ENCODE data around the gene TUSC2. TPM values are rescaled to one million over a fixed set of nuclear protein-coding genes. Genes with fewer than 3 reads are reported as not detected.

The TUSC2 gene
- total and polyA plus RNA-seq, 12 donors: 23.7 to 59.1 (median 27.0) TPM

GRCh38 chr3:50275141-50275995 lies 52.7 kb downstream of the TUSC2 start:
- TF ChIP-seq CTCF (IDR thresholded peaks at IDR 0.05): no peak
- Histone ChIP-seq H3K4me3 (no peak overlapping the region), H3K36me3 (peaks cover 0 to 8% (median 0%) of the 10 kb centered on the region in 9 donors), H3K27me3 (peaks cover 0 to 47% (median 10%) of the 10 kb centered on the region in 7 donors), H3K9me3 (no peaks in the 10 kb centered on the region), H3K4me1 (peaks cover 6 to 59% (median 36%) of the 10 kb centered on the region in 9 donors), H3K27ac (no peak overlapping the region)
- intact Hi-C loops (cut with DNase I): loop anchor here in 4 of 10 donors (2.0 to 10.0 kb wide), 3 partner anchors 49 to 151 kb away; no protein-coding TSS in a partner anchor
- WGBS, 2 donors: 33 to 43% methylated on average over 64 to 65 of the region's 65 CpGs
- no peak for ATAC-seq
- peak in 1 of 2 donors; percentile 17 for DNase-seq

Other genes with a start within 250 kb of the TUSC2 start
- gene RBM5, start 239.3 kb downstream of the TUSC2 start, total RNA-seq: 10 to 100 TPM; 46.9 to 67.0 (median 56.8) TPM
- 10 to 100 TPM; 30.2 to 86.3 TPM for gene RBM5, start 239.3 kb downstream of the TUSC2 start, polyA plus RNA-seq
- 10 to 100 TPM in 5 of 10 donors, 1 to 10 TPM in 5; 5.1 to 37.2 (median 10.2) TPM for gene SEMA3F, start 172.9 kb downstream of the TUSC2 start, total RNA-seq
- gene SEMA3F, start 172.9 kb downstream of the TUSC2 start, polyA plus RNA-seq: 10 to 100 TPM; 15.1 to 21.3 TPM
- not detected for gene GNAT1, start 136.6 kb downstream of the TUSC2 start, total RNA-seq
- not detected for gene GNAT1, start 136.6 kb downstream of the TUSC2 start, polyA plus RNA-seq
- 10 to 100 TPM in 7 of 10 donors, 1 to 10 TPM in 3; 6.2 to 16.4 (median 11.2) TPM for gene SLC38A3, start 123.0 kb downstream of the TUSC2 start, total RNA-seq
- gene SLC38A3, start 123.0 kb downstream of the TUSC2 start, polyA plus RNA-seq: 10 to 100 TPM in 1 of 2 donors, 1 to 10 TPM in 1; 1.4 to 11.8 TPM
- 100 to 1,000 TPM; 112 to 270 (median 146) TPM for gene GNAI2, start 92.0 kb downstream of the TUSC2 start, total RNA-seq
- gene GNAI2, start 92.0 kb downstream of the TUSC2 start, polyA plus RNA-seq: 100 to 1,000 TPM; 107 to 171 TPM
- 10 to 100 TPM; 14.9 to 28.8 (median 21.9) TPM for gene SEMA3B, start 59.1 kb downstream of the TUSC2 start, total RNA-seq
- 10 to 100 TPM; 21.2 to 46.7 TPM for gene SEMA3B, start 59.1 kb downstream of the TUSC2 start, polyA plus RNA-seq
- 10 to 100 TPM; 13.2 to 45.2 (median 33.2) TPM for gene LSMEM2, start 49.1 kb downstream of the TUSC2 start, total RNA-seq
- gene LSMEM2, start 49.1 kb downstream of the TUSC2 start, polyA plus RNA-seq: 10 to 100 TPM in 1 of 2 donors, 1 to 10 TPM in 1; 1.9 to 26.3 TPM
- gene IFRD2, start 35.8 kb downstream of the TUSC2 start, total RNA-seq: 10 to 100 TPM; 45.3 to 96.2 (median 54.1) TPM
- 100 to 1,000 TPM in 1 of 2 donors, 10 to 100 TPM in 1; 88.1 to 123 TPM for gene IFRD2, start 35.8 kb downstream of the TUSC2 start, polyA plus RNA-seq
- gene HYAL3, start 28.8 kb downstream of the TUSC2 start, total RNA-seq: 1 to 10 TPM in 8 of 10 donors, under 1 TPM in 2; 0.80 to 3.0 (median 1.9) TPM
- gene HYAL3, start 28.8 kb downstream of the TUSC2 start, polyA plus RNA-seq: 1 to 10 TPM; 2.0 to 2.8 TPM
- gene NAA80, start 28.8 kb downstream of the TUSC2 start, total RNA-seq: 10 to 100 TPM in 1 of 10 donors, 1 to 10 TPM in 9; 7.7 to 11.1 (median 8.2) TPM
- 10 to 100 TPM in 1 of 2 donors, 1 to 10 TPM in 1; 6.4 to 13.5 TPM for gene NAA80, start 28.8 kb downstream of the TUSC2 start, polyA plus RNA-seq
- 100 to 1,000 TPM in 1 of 10 donors, 10 to 100 TPM in 9; 48.8 to 120 (median 66.7) TPM for gene HYAL1, start 24.6 kb downstream of the TUSC2 start, total RNA-seq
- gene HYAL1, start 24.6 kb downstream of the TUSC2 start, polyA plus RNA-seq: 10 to 100 TPM; 41.0 to 70.5 TPM
- gene HYAL2, start 5.5 kb downstream of the TUSC2 start, total RNA-seq: 10 to 100 TPM; 25.1 to 94.0 (median 35.2) TPM
- gene HYAL2, start 5.5 kb downstream of the TUSC2 start, polyA plus RNA-seq: 100 to 1,000 TPM in 1 of 2 donors, 10 to 100 TPM in 1; 86.5 to 135 TPM
- gene RASSF1, start 12.6 kb upstream of the TUSC2 start, total RNA-seq: 10 to 100 TPM in 8 of 10 donors, 1 to 10 TPM in 2; 9.9 to 17.8 (median 11.9) TPM
- 10 to 100 TPM; 22.1 to 59.8 TPM for gene RASSF1, start 12.6 kb upstream of the TUSC2 start, polyA plus RNA-seq
- gene ZMYND10, start 17.5 kb upstream of the TUSC2 start, total RNA-seq: under 1 TPM in 3 of 10 donors, not detected in 7; 0.15 to 0.65 (median 0.22) TPM
- gene ZMYND10, start 17.5 kb upstream of the TUSC2 start, polyA plus RNA-seq: under 1 TPM; 0.20 to 0.88 TPM
- gene NPRL2, start 22.6 kb upstream of the TUSC2 start, total RNA-seq: 10 to 100 TPM; 13.0 to 23.6 (median 16.3) TPM
- 10 to 100 TPM; 15.5 to 29.8 TPM for gene NPRL2, start 22.6 kb upstream of the TUSC2 start, polyA plus RNA-seq
- 10 to 100 TPM in 1 of 10 donors, 1 to 10 TPM in 9; 3.9 to 10.9 (median 5.6) TPM for gene CYB561D2, start 22.6 kb upstream of the TUSC2 start, total RNA-seq
- gene CYB561D2, start 22.6 kb upstream of the TUSC2 start, polyA plus RNA-seq: 10 to 100 TPM in 1 of 2 donors, 1 to 10 TPM in 1; 8.1 to 21.8 TPM
- gene TMEM115, start 31.3 kb upstream of the TUSC2 start, total RNA-seq: 10 to 100 TPM; 18.7 to 32.8 (median 24.2) TPM
- gene TMEM115, start 31.3 kb upstream of the TUSC2 start, polyA plus RNA-seq: 10 to 100 TPM; 18.1 to 47.6 TPM
- gene CACNA2D2, start 175.4 kb upstream of the TUSC2 start, total RNA-seq: 1 to 10 TPM in 9 of 10 donors, under 1 TPM in 1; 0.95 to 3.9 (median 2.6) TPM
- 1 to 10 TPM in 1 of 2 donors, under 1 TPM in 1; 0.42 to 2.2 TPM for gene CACNA2D2, start 175.4 kb upstream of the TUSC2 start, polyA plus RNA-seq
- gene C3orf18, start 239.5 kb upstream of the TUSC2 start, total RNA-seq: 10 to 100 TPM; 31.6 to 49.9 (median 43.4) TPM
- 10 to 100 TPM; 19.9 to 28.7 TPM for gene C3orf18, start 239.5 kb upstream of the TUSC2 start, polyA plus RNA-seq
- gene HEMK1, start 241.3 kb upstream of the TUSC2 start, total RNA-seq: 10 to 100 TPM; 10.6 to 19.0 (median 14.8) TPM
- gene HEMK1, start 241.3 kb upstream of the TUSC2 start, polyA plus RNA-seq: 10 to 100 TPM; 13.5 to 17.7 TPM